Measurements from ENCODE around the gene CSPG4. TPM values are rescaled to one million over a fixed set of nuclear protein-coding genes. Genes with fewer than 3 reads are reported as not detected.
A peak's percentile ranks its signal among the peaks of the same experiment; 100 is the strongest.

The CSPG4 gene
- total and polyA plus RNA-seq, 2 of the 8 experiments (the other 6 are each of a cell fraction or from before 2014, with no cell fraction given): 1.4 to 3.0 TPM

- H3K79me1 ChIP-seq (ENCODE audit: low read depth, low read length): no peaks in the 10 kb centered on the region
- H3K14ac ChIP-seq (ENCODE audit: insufficient read length): no peak overlapping the region
- H2AFZ ChIP-seq (ENCODE audit: low read length): no peak overlapping the region
- H4K5ac ChIP-seq (ENCODE audit: insufficient read length, low read depth, low read length): no peak overlapping the region
- H3K27ac ChIP-seq (ENCODE audit: low read depth, low read length): no peak overlapping the region
- ChIA-PET POLR2A (ENCODE audit: partially characterized antibody) (interaction anchor here (1.8 kb wide), 1 partner anchor 38 kb away, joined by 5 read pairs; the partner anchor contains the start of gene SNX33), CTCF (ENCODE audit: partially characterized antibody) (interaction anchor here (0.6 to 6.8 kb wide), 28 partner anchors 9 to 317 kb away, joined by 3 to 60 read pairs (median 8); partner anchors contain the start of genes IMP3, MAN2C1 and SNX33)
- H3K18ac ChIP-seq (ENCODE audit: extremely low read depth, low read length): no peak overlapping the region
- H3K4ac ChIP-seq (replicated peaks; ENCODE audit: insufficient read length, low read depth, low read length): no peak overlapping the region
- no peak overlapping the region for H3K23ac ChIP-seq (ENCODE audit: insufficient read length)
- peak in 2 of 3 experiments; percentile 14 to 16; a peak in 3 of 4 replicates for TF ChIP-seq CTCF (IDR thresholded peaks at IDR 0.05; ENCODE audit: control extremely low read depth in 1 of 3, insufficient read depth in 1 of 3, low read depth in 1 of 3, low read length in 3 of 3)
- TF ChIP-seq JUN (IDR thresholded peaks at IDR 0.05; ENCODE audit: low read depth, low read length): no peak
- no peak overlapping the region for H3K56ac ChIP-seq (replicated peaks; ENCODE audit: insufficient read length, low read depth, low read length)
- H3K27me3 ChIP-seq (replicated peaks in 1 of 4; ENCODE audit: control insufficient read depth in 3 of 4, extremely low read depth in 1 of 4, insufficient read depth in 3 of 4, low read length in 3 of 4): no peaks in the 10 kb centered on the region
- no peak overlapping the region for H2BK20ac ChIP-seq (ENCODE audit: low read length)
- H3K36me3 ChIP-seq (ENCODE audit: control insufficient read depth in 2 of 4, insufficient read depth in 4 of 4, low read length in 3 of 4): no peaks in the 10 kb centered on the region
- no peaks in the 10 kb centered on the region for H4K20me1 ChIP-seq (replicated peaks in 1 of 2; ENCODE audit: control insufficient read depth in 1 of 2, insufficient read depth in 2 of 2, low read length in 2 of 2)
- no peak overlapping the region for H2BK15ac ChIP-seq (ENCODE audit: low read length)
- DNase-seq (ENCODE audit: low read depth in 1 of 2, low spot score in 2 of 2): no peak
- no peak overlapping the region for H3K9ac ChIP-seq (replicated peaks in 1 of 4; ENCODE audit: extremely low read depth in 1 of 4, low read depth in 3 of 4, low read length in 3 of 4)
- H2BK120ac ChIP-seq (replicated peaks; ENCODE audit: low read depth, low read length): no peak overlapping the region
- H2BK12ac ChIP-seq (ENCODE audit: low read depth, low read length): 0 out of 2 replicates have a peak overlapping the region, but pooled peaks have one; percentile 27
- no peak overlapping the region for H2AK5ac ChIP-seq (ENCODE audit: low read depth, low read length)
- no peaks in the 10 kb centered on the region for H3K9me3 ChIP-seq (ENCODE audit: insufficient read depth in 2 of 2, low read depth in 1 of 2, low read length in 1 of 2)
- H4K91ac ChIP-seq (replicated peaks; ENCODE audit: insufficient read length, low read length): no peak overlapping the region
- peaks cover 0 to 13% (median 3%) of the 10 kb centered on the region in 4 experiments; a peak in 4 of 7 replicates for H3K4me1 ChIP-seq (replicated peaks in 1 of 4; ENCODE audit: control insufficient read depth in 3 of 4, insufficient read depth in 4 of 4, low read length in 3 of 4)
- no peaks in the 10 kb centered on the region for H3K23me2 ChIP-seq (ENCODE audit: low read depth, low read length)
- no peak overlapping the region for H3K4me3 ChIP-seq (ENCODE audit: extremely low read depth in 1 of 4, insufficient read depth in 2 of 4, low read depth in 3 of 4, low read length in 4 of 4)
- H3K4me2 ChIP-seq (ENCODE audit: insufficient read depth in 1 of 2, low read depth in 2 of 2, low read length in 2 of 2): no peak overlapping the region
- 85% methylated on average over 10 of the region's 12 CpGs; no CpG with 5 or more reads in 1 of the 2 experiments for WGBS, 2 experiments (ENCODE audit: extremely low coverage in 1 of 2, insufficient coverage in 1 of 2, insufficient read length in 1 of 2, insufficient replicate concordance in 2 of 2, low coverage in 1 of 2, low lambda C conversion rate in 2 of 2, missing lambda C conversion rate in 1 of 2)
- H3K79me2 ChIP-seq (ENCODE audit: control insufficient read depth in 1 of 2, insufficient read depth in 2 of 2, low read length in 2 of 2): no peaks in the 10 kb centered on the region
- H2BK5ac ChIP-seq (ENCODE audit: low read depth, low read length): no peak overlapping the region
- no peak for FAIRE-seq
- no peak overlapping the region; the same call in 1 of the 2 replicates for H4K8ac ChIP-seq (ENCODE audit: extremely low read depth, insufficient read depth, low read length)
These were observed 27.5 kb downstream of the CSPG4 start for GRCh38 chr15:75685195-75685594.

Data from H1 (cell line).